GM21526 (cell line): ENCODE measurements around the gene PDZK1IP1.
"Not testable (repeated sequence)": the region's sequence is repeated elsewhere in the genome, so short reads cannot be mapped to it uniquely, and the experiment has no call there.

Experiments used
- ATAC-seq: cut with Tn5 transposase; IDR thresholded peaks from one replicate; pipeline ENCODE4 v1.9.1; 2021; ENCODE audit warnings: moderate library complexity; ENCODE audit not compliant: unreplicated experiment, low FRiP score

PDZK1IP1 gene

DNA sequence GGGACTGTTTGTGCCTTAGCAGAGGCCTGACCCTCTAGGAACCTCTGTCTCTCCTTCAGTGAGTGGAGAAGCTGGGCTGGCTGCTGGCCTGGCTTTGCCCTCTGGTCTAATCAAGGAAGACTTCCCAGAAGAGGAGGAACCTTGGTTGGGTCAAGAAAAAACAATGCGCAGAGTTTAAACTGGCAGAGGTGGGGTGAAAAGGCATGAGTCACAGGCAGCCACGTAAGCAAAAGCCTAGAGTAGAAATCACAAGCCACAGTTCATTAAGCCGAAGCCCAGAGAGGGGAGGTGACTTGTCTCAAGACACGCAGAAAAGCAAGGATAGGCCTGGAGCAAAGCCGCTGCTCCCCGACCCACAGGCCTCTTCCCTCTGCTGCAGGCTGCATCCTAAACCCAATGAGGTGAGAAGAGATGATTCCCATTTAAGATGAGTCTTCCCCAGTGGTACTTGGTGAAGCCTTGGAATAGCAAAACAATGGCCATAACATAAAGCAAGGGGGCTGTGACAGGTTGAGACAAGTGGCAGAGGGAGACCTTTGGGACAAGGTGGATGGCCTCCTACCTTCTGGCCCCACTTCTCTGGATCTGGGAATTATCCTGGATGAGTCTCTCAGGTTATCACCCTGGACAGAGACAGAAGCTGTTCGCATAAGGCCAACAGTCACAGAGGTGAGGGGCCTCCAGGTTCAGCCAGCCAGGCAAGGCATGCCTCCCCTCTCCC, 7.7 kb downstream of the PDZK1IP1 start:
- ATAC-seq = no peak

DNA sequence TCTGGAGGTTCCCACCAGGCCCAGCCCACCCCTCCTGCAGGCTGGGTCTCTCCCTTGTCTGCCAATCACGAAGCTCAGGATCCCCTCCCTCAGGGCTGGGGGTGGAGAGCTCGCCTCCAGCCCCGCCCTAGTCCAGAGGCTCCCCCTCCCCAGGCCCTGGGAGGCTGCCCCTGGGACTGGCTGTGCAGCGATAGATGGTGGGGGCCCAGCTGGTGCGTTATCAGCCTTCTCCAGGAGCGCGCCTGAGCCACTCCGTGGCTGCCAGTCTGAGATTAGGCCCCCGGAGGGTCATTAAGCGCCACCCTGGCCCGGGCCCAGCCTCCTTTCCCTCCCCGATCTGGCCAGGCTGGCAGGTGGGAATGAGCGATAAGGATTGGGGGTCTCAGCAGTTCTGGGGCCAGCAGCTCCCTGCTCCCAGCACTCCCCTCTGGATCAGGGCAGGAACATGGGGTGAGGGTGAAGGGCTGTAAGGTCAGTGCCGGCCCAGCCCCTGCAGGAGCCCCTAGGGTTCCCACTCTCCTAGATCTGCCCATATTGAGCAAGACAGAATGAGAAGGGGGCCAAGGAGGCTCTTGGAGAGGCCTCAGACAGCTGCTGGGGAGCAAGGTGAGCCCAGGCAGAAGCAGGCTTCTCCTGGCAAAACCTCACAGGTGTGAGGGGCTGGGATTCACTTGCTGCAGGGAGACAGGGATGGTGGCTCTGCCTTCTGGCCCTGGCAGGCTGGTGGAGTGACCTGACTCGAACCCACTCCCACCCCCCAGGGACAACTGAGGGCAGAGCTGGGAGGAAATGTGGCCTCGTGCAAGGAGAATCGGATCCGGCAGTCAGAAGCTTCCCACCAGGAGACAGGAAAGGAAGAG, 8.5 kb downstream of the PDZK1IP1 start:
- ATAC-seq = no peak

DNA sequence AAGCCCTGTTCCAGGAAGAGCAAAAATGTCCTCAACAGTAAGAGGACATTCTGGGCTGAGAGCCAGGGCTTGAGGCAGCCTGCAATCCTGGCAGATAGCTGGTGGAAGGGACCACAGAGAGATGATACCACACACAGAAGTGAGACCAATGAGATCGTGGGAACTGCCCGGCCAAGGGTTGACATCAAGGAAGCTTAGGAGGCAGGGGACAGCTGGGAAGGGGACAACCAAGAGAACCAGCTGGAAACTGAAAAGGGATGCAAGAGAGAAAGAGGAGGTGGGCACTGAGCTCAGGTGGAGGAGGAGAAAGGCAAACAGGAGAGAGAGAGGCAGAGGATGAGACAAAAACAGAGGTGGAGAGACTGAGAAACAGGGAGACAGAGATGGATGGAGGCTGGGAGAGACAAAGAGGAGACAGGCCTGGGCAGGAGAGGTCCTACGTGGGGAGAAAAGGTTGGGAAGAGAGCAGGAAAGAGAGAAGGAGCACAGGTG, 9.2 kb downstream of the PDZK1IP1 start:
- no peak for ATAC-seq

DNA sequence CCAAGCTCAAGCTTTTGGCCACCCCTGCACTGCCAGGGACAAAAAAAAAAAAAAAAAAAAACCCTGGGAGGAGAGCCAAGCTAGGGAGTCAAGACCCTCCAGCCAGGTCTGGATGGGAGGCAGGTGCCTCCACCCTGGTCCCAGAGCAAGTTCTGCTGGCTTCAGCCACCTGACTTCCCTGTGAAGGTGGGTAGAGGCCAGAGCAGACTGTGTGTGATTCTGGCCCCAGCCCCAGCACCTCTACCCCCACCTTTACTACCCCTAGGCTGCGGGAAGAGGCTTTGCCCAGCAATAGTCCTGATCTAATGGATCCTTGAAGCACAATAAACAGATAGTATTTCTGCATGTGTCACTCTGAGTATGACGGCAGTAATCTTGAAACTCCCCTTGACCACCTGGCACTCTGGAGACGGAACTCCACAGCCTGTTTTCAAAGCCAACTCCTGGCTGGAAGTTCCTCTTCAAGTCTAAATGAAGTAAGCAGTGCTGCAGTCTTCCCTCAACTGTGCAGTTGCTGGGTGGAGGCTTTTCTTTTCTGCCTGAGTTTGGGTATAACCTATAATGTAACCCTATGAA, 9.8 kb downstream of the PDZK1IP1 start:
- no peak for ATAC-seq

DNA sequence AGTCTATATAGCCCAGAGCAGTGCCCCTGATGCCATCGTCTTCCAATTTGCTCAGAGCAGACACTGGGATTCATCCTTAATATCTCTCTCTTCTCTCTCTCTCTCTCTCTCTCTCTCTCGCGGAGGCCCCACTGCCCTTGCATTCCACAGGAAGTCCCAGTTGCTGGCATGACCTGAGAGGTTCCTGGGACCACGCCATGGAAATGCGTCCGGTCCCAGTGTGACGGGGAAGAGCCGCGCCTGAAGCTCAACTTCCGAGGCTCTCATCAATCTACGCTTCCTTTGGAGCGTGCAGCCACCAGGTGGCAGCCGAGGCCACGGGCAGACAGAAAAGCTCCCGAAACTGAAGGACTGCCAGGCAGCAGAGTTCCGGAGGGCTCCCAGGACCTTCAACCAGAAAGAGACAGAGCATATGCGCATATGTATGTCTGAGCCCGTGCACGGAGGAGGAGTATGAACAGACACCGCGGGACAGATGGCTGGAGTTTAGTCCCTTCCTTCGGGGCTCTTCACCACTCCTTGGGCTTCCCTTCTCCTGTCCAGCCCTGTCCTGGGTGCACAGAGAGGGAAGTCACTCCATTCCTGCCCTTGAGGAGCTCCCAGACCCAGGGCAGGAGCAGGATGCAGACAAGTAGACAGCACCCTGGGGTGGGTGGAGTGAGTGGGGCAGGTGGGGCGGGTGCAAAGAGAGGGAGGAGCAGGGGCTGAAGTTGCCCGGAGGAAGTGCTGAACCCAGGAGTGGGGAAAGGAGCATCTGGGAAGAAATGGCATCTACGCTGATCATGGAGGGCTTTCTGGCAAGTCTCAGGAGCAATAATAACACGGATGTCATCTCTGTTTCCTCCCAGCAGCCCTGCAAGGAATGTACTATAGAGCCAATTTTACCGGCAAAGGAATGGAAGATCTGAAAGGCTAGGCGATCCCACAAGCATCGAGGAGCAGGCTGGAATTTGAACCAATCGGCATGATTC, 10.5 kb downstream of the PDZK1IP1 start:
- peak; percentile 86 for ATAC-seq

DNA sequence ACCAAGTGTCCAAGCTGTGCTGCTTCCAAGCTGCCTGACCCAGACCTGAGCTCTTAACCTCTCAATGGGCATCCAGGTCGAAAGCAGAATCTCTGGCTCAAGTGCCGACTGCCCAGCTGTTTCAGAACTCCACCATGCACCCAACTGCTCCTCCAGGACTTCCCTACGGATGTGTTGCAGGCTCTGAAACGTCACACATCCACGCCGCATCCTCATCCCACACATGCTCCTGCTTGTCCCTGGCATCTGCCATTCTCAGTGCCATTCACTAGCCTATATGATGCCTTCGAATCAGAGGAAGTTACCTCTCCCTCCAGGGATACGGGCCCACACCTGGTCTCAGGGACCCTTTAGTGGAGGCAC, 11.2 kb downstream of the PDZK1IP1 start:
- no peak for ATAC-seq

DNA sequence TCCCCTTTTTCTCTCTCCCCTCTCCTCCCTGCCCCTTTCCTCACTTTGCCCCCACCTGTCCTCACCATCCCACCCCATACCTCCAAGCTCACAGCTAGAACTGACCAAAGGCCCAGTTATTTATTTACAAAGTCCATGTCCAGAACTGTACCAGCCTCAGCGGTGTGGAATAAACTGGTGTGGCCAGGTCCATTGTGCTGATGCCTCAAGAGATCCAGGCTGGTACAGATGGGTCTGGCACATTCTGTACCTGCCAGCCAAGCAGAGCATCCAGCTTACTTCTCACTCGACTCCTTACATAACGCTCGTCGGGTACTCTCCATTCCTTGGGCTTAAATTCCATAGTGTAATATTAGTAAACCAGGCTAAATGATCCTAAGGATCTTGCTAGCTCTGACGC, 11.8 kb downstream of the PDZK1IP1 start:
- ATAC-seq = no peak

DNA sequence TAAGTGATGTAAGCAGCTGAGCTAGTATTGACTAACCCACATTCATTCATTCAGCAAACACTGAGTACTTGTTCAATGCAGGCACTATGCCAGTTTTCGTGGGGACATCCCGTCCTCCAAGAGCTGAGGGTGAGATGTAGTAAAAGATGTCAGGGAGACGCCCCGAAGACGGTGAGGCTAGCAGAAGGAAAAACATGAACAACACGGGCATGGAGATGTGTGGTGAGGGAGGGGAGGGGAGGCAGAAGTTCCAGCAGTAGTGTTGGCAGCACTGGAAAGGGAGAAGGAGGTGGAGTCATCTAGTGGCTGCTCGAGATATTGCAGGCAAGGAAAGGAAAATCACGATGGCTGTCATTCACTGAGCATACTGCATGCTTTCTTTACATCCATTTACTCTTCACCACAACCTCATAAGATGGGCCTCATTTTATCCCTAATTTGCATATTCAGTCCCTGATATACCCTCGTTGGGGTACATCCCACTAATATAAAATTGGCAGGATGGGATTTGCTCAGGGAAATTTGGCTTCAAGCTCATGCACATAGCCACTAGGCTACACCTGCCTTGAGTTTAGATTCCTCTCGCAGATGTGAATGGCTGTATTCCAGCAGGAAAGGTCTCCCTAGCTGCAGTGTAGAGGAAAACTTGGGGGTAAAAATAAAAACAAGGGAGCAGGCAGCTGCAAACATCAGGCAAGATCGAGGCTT, 14.5 kb downstream of the PDZK1IP1 start:
- ATAC-seq = peak; percentile 51

DNA sequence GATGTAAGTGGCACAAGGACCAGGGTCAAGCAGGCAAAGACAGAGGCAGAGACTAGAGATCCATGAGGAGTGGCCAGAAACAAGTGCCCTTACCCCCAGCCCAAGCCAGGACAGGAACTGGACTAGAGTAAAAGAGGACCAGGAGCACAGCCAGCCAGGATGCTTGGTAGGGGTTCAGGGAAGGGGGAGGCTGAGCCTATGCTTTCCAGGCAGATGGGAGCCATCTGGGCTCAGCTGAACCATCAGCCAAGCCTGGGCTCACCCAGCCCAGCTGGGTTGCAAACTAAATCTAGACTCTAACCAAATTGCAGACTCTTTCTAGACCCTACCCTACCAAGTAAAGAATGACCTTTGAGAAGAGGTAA, 15.2 kb downstream of the PDZK1IP1 start:
- no peak for ATAC-seq

DNA sequence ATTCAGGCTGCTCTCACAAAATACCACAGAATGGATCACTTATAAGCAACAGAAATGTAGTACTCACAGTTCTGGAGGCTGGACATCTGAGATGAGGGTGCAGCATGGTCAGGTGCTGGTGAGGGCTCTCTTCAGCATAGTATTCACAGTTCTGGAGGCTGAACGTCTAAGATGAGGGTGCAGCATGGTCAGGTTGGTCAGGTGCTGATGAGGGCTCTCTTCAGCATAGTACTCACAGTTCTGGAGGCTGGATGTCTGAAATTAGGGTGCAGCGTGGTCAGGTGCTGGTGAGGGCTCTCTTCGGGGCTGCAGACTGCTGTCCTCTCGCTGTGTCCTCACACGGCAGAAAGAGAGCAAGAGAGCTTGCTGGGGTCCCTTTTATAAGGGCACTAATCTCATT, 17.1 kb downstream of the PDZK1IP1 start:
- no peak for ATAC-seq

DNA sequence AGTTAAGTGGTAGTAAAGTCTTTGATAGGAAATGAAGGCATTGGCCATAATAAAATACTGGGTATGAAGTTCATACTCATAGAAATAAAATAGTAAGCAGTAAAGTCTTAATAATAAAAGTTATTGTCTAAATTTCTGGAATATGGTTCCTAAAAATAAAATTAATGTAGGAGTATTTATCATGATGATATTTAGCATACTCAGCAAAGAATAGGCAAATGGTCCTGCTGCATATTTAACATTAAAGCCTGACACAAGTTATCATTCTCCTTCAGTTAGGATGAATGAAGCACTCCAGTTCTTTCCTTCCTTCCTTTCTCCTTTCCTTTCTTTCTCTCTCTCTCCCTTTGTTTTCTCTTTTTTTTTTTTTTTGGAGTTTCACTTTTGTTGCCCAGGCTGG, 25.3 kb downstream of the PDZK1IP1 start:
- ATAC-seq = no peak

DNA sequence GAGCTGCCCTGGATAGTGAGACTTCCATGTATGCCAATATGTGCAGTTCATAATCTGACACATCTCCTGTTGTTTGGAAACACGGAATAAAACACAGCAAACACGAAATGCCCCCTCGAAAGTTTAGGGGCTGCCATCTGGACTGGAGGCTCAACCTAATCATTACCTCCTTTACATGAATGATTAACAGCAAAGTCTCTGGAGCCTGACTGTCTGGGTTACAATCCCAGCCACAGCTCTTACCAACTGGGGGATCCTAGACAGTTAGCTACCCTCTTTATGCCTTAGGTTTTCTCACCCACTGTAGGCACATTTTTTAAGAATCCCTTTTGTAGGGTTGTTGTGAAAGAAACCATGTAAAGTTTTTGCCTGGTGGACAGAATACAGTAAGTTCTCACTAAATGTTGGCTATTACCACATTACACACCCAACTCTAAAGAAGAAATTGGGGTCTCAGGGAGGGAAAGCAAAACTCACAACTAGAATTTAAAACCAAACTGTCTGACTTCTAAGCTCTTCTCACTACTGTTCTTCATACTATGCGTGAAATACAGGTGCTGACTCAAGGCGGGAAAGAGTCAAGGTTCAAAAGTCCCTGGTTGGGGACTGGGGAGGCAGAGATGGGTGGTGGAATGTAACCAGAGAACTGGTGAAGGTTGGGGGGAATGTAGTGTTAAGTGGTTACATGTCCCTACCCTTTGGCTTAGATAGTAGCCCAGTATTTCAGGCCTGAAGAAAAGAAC, 28.4 kb downstream of the PDZK1IP1 start:
- no peak for ATAC-seq

DNA sequence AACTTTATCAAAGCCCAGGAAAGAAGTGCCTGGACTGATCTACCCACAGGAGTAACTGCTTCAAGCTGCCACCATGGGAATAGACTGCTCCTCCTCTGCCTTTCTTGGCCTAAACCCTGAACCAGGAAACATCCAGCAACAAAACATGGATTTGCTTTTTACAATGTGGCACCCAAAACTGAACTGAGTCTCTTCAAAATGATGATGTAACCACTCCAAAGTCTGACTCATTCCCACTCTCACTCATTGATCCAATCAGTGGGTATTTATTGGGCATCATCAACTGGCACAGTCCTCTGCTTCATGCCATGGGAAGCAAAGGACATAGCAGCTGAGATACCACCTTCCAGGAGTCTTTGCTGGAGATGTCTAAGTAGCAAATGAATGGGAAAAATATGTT, 29.1 kb downstream of the PDZK1IP1 start:
- ATAC-seq = no peak

DNA sequence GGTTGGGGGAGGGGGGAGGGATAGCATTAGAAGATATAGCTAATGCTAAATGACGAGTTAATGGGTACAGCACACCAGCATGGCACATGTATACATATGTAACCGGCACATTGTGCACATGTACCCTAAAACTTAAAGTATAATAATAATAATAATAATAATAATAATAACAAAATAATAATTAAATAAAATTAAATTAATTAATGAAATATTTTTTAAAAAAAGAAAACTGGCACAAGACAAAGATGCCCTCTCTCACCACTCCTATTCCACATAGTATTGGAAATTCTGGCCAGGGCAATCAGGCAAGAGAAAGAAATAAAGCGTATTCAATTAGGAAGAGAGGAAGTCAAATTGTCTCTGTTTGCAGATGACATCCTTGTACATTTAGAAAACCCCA, 31.9 kb downstream of the PDZK1IP1 start:
- not testable (repeated sequence) for ATAC-seq

DNA sequence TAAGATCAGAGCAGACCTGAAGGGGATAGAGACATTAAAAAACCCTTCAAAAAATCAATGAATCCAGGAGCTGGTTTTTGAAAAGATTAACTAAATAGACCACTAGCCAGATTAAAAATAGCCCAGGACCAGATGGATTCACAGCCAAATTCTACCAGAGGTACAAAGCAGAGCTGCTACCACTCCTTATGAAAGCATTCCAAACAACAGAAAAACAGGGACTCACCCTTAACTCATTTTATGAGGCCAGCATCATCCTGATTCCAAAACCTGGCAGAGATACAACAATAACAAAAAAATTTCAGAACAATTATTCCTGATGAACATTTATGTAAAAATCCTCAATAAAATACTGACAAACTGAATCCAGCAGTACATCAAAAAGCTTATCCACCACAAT, 33.4 kb downstream of the PDZK1IP1 start:
- not testable (repeated sequence) for ATAC-seq

DNA sequence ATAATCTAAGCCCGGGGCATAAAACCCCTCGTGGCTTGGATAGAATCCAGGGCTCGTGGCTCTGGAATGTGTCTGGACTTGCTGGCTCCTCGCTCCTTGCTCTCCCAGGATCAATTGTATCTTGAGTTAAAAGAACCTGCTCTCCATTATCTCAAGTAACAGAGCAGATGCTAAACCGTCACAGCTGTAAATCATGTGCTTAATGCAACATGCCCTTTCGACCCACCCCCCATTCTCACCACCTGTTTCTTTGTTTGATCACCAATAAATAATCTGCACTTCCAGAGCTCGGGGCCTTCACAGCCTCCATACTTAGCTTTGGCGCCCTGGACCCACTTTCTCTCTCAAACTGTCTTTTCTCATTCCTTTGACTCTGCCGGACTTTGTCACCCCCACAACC, 40.7 kb downstream of the PDZK1IP1 start:
- ATAC-seq = not testable (repeated sequence)

DNA sequence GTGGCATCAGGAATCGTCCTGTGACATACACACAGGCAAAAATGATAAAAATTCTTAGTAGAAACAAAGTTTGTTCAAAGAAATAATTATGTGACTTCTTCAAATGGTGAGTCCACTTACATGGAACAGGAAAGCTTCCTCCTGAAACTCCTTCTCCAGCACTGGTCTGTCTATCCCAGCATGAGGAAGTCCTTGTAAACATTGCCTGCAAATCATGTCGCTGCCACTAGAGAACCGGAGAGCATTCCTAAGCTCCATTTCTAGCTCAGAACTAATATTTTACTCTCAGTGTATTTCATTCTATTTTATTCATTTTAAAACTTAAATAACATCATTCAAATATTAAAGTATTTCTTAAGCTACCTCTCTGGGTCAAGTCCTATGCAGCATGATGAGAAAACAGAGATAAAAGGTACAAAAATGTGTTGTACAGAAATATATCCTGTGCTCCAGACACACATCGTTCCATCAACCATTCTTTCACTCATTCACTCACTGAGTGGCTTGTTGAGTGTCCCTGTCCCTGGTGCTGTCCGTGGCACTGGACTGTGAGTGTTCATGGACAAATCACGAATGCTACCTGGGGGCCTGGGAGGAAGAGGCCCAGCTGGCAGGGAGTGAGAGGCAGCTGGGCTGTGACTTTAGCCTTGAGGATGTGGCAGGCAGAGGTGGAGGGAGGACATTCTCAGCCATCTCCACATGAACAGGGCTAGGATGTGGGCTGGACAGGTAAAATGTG, 42.6 kb downstream of the PDZK1IP1 start:
- ATAC-seq = no peak

DNA sequence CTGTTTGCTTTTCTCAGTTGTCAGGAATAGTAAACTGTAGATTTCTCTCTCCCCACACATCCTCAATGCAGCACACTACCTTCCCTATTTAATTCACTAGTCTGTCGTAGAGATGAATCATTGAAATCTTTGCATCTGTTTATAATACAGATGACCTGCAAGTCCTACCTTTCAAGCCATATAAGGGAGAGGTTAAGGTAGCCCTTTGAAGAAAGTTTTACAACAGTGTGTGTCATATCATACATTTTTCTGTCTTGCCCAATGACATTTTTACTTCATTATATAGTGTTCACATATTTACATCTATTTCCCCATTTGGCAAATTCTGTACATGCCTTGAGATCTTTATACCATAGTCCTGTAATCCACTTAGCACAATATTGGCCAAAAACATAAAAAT, 43.3 kb downstream of the PDZK1IP1 start:
- not testable (repeated sequence) for ATAC-seq
